Subcutaneous adipose tissue (tissue), 4 donors: Measurements from ENCODE around the gene CBFA2T3. TPM values are rescaled to one million over a fixed set of nuclear protein-coding genes. Genes with fewer than 3 reads are reported as not detected.

ENCODE experiments used
- total RNA-seq, 4 donors: library from RNA; depleted of rRNA; stranded (reverse); fragments of >200 nt; gene quantifications; one replicate each; pipeline ENCODE4 v1.1.0, GENCODE V29; 2016
- TF ChIP-seq, protein P1 (sequence below): fragments of 450-650 bp; IDR thresholded peaks from one replicate; pipeline ENCODE4 v1.5.1; 2016; ENCODE audit warnings: low read depth, mild to moderate bottlenecking, control low read depth, antibody characterized with exemption, moderate library complexity

Gene CBFA2T3
- total RNA-seq, 4 donors from 2014 or later = 0.49 to 6.6 (median 1.1) TPM

DNA sequence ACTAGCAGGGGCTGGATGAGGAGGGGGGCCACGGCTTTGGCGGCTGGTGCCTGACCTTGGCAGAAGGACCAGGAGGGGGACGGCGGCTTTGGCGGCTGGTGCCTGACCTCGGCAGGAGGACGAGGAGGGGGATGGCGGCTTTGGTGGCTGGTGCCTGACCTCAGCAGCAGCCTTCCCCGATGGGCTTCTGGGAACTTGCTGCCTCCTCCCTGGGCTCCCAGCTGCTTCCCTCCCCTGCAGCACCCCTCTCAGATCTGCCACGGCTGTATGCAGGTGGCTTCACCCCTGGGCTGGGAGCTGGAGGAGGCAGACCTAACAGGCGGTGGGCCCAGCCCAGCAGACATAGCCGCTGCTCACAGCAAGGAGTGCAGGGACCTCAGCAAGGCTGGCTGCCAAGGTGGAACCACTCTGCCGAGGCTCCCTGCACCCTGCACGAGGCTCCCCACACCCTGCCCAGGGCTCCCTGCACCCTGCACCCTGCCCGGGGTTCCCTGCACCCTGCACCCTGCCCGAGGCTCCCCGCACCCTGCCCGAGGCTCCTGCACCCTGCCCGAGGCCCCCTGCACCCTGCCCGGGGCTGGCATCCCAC is 38.4 kb upstream of the CBFA2T3 start:
- TF ChIP-seq, protein P1, sequence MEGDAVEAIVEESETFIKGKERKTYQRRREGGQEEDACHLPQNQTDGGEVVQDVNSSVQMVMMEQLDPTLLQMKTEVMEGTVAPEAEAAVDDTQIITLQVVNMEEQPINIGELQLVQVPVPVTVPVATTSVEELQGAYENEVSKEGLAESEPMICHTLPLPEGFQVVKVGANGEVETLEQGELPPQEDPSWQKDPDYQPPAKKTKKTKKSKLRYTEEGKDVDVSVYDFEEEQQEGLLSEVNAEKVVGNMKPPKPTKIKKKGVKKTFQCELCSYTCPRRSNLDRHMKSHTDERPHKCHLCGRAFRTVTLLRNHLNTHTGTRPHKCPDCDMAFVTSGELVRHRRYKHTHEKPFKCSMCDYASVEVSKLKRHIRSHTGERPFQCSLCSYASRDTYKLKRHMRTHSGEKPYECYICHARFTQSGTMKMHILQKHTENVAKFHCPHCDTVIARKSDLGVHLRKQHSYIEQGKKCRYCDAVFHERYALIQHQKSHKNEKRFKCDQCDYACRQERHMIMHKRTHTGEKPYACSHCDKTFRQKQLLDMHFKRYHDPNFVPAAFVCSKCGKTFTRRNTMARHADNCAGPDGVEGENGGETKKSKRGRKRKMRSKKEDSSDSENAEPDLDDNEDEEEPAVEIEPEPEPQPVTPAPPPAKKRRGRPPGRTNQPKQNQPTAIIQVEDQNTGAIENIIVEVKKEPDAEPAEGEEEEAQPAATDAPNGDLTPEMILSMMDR = no peak

DNA sequence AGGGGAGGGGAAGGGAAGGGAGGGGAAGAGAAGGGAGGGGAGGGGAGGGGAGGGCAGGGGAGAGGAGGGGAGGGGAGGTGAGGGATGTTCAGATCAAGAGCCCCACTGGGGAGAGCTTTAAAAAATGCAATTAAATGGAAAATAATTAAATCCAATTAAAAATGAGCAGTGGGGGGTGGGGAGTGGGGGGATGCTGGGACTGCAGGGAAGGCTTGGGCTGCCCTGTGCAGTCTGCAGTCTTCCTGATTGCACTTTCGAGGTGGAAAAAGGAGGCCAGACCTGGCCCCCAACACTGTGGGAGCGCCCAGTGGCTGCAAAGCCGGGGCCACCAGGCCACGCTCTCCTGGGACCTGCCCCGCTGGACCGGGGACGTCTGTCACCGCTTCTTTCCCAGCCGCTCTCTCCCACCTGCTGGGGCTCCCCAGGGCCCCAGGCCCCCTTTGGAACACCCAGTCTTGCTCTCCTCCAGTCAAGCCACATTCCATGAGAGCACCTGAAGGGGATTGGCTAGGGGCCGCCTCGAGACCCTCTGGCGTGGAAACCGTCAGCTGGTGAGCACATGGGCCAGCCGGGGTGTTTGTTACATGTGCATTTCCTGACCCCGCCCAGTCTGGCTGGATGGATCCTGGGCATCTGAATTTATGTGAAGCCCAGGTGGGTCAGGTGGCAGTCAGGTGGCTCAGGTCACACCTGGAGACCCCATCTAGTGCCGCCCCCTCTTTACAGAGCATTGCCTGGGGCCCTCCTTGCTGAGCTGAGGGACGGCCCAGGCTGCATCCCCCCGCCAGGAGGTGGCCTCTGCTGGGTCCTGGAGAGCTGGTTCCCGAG is 37.6 kb upstream of the CBFA2T3 start:
- TF ChIP-seq, protein P1 = no peak

DNA sequence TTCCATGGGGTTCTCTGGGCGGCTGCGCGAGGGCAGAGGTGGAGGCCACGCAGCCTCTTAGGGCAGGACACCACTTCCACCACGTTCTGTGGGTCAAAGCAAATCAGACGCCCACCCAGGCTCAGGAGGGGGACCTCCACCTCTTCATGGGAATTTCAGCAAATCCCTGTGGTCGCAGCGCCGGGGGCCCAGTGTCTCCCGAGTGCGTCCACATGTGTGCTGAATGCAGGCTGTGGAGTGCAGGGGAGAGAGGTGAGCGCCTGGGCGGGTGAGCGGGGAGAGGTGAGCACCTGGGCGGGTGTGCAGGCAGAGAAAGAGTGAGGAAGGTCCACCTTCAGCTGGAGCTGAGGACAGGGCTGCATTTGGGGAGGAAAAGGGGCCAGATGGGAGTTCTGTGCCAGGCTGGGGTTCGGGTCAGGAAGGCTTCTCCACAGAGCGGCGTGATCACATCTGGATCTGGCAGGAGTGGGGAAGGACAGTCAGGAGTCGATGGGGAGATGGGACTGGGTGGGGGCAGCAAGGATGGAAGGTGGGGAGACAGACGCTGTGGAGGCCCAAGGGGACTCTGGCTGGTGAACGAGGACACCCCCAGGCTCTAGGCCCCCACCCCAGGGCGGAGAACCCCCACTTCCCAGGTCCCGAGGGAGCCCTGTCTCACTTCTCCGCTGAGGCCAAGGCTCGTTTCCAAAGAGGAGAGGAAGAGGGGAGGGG is 36.8 kb upstream of the CBFA2T3 start:
- TF ChIP-seq, protein P1 = no peak

DNA sequence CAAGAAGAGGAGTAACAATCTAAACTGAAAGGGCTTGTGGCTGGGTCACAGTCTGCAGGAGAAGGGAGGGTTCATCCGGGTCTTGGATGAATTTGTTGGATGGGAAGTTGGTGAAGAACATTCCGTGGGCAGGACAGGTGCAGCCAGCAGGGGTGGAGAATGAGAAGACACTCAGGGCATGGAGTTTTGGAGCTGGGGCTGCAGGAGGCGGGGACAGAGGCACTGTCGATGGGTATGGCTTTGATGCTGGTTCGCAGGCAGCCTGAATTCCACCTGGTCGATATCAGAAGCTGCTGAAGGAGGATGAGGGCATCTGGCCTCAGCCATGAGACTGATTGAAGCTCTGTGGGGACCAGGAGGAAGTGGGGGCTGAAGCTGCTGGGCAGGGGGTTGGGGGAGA is 36.1 kb upstream of the CBFA2T3 start:
- TF ChIP-seq, protein P1 = no peak

DNA sequence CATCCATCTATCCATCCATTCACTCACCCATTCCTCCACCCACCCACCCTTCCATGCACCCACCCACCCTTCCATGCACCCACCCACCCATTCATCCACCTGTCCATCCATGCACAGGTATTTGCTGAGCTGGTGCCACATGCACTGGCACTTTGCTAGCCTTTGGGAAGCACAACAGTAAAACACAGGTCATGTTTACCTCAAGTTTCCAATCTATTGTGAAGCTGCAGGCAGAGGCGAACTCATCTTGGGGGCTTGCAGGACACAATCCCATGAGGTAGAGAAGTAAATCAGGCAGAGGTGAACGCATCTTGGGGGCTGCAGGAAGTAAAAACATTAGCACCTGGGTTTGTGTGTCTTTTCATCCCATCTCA is 35.6 kb upstream of the CBFA2T3 start:
- TF ChIP-seq, protein P1 = no peak

DNA sequence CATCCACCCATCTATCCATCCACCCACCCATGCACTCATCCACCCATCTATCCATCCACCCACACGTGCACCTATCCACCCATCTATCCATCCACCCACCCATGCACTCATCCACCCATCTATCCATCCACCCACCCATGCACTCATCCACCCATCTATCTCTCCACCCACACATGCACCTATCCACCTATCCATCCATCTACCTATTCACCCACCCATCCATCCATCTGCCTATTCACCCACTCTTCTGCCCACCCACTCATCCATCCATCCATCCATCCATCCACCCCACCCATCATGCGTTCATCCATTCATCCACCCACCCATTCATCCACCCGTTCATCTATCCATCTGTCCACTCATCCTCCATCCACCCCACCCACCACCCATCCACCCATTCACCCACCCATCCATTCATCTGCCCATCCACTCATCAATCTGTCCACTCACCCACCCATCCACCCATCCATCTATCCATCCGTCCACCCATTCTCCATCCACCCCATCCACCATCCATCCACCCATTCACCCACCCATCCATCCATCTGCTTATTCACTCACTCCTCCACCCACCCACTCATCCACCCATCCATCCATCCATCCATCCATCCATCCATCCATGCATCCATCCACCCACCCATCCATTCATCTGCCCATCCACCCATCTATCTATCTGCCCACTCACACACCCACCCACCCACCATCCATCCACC is 35.1 kb upstream of the CBFA2T3 start:
- TF ChIP-seq, protein P1 = no peak
